Breast epithelium (tissue), 3 donors: ENCODE measurements around the gene TOX2.

ENCODE experiments used
- POLR2A ChIP-seq: fragments of 450-650 bp; IDR thresholded peaks from one replicate; pipeline ENCODE4 v1.6.1; 2016; ENCODE audit warnings: antibody characterized with exemption, mild to moderate bottlenecking, moderate library complexity
- POLR2AphosphoS5 ChIP-seq, 3 donors: sonication (generic); formaldehyde crosslinking; IDR thresholded peaks; one replicate each; pipeline ENCODE4 v1.6.1; 2017; ENCODE audit warnings: antibody characterized with exemption in 3 of 3
- TF ChIP-seq, protein P1 (sequence below), 3 donors: fragments of 450-650 bp; IDR thresholded peaks; one replicate each; pipeline ENCODE4 v1.5.1; 2016 to 2017; ENCODE audit warnings: antibody characterized with exemption in 3 of 3, mild to moderate bottlenecking in 3 of 3, moderate library complexity in 3 of 3

DNA sequence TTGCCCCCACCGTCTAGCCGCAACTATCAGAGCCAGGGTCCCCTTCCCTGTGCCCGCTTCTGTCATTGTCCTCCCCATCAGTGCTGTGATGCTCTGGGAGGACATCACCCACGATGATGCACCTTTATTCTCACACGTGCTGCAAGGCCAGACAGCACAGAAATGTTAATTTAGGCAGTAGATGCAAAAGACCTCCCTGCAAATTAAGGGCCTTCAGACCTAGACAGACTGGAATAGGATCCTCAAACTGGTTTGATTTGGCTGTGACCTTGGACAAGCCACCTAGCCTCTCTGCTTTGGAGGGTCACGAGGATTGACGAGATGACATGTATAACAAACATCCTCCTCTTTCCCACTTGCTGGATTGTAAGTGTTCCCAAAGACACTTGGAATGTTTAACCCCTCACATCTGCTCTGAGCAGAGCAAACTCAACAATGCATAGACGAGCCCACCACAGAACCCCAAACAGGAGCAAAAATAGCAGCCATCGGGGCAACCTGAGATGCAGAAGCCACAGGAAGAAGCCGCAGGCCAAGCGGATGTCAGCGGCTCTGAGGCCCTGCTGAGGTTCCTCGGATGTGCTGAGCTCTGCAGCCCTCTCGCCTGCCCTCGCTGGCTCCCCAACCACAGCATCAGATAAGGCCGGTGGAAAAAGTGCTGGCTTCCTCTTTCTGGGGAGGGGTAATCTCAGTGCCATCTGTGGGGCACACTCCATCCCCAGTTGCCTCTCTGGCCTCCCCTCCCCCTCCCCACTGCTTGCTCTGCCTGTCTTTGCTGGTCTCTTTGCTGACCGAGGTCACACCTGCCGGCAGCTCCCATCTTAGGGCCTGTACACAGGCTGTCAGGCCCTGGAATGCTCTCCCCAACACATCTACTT lies 35.3 kb downstream of the TOX2 start:
- TF ChIP-seq POLR2A = no peak
- TF ChIP-seq, protein P1, sequence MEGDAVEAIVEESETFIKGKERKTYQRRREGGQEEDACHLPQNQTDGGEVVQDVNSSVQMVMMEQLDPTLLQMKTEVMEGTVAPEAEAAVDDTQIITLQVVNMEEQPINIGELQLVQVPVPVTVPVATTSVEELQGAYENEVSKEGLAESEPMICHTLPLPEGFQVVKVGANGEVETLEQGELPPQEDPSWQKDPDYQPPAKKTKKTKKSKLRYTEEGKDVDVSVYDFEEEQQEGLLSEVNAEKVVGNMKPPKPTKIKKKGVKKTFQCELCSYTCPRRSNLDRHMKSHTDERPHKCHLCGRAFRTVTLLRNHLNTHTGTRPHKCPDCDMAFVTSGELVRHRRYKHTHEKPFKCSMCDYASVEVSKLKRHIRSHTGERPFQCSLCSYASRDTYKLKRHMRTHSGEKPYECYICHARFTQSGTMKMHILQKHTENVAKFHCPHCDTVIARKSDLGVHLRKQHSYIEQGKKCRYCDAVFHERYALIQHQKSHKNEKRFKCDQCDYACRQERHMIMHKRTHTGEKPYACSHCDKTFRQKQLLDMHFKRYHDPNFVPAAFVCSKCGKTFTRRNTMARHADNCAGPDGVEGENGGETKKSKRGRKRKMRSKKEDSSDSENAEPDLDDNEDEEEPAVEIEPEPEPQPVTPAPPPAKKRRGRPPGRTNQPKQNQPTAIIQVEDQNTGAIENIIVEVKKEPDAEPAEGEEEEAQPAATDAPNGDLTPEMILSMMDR (IDR thresholded peaks at IDR 0.05) = no peak
- no peak for TF ChIP-seq POLR2AphosphoS5 (IDR thresholded peaks at IDR 0.05)
